GM11168 (cell line): ENCODE measurements around the gene PTPRM.

ENCODE experiments used
- in situ Hi-C: fragments of 300-500 bp; cut with MboI; formaldehyde crosslinking; loops from one replicate; pipeline ENCODE4 v1.12.0; 2022; ENCODE audit warnings: low sequenced_read_pairs; ENCODE audit not compliant: unreplicated experiment

The PTPRM gene

GRCh38 chr18:8124232-8125146 is 557.4 kb downstream of the PTPRM start:
- in situ Hi-C loops, result no loop called here

DNA sequence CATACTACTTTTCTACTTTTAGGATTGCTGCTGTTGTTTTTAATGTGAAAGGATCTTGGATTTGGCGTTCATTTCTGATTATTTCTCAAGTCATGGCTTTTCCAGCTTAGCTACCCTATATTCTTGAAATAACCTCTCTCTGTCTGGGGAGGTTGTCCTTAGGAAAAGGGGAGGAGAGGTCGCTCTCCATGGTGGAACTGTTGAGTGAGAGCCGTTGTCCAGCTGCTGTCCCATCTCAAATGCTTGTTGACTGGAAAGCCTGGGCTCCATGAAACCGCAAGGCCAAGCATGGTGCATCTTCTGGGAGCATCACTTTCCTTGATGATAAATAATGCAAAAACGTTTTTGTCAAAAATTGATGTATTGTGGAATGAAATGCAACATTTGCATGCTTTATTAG is 563.0 kb downstream of the PTPRM start:
- in situ Hi-C loops, result no loop called here

DNA sequence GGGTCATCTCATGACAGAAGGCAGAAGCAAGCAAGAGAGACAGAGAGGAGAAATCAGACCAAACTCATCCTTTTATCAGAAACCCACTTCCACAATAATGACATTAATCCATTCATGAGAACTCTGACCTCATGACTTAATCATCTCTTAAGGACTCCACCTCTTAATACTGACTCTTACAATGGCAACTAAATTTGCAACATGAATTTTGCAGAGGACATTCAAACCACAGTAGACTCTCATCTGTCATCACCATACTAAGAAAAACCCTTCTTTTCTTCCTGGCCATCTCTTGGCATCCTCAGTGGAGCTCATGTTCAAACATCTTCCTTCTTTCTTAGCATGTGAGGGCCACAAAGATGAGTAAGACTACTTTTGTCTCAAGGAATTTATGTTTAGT is 565.9 kb downstream of the PTPRM start:
- in situ Hi-C loops, result no loop called here

GRCh38 chr18:8133888-8134287 is 566.8 kb downstream of the PTPRM start:
- in situ Hi-C loops, result no loop called here

- in situ Hi-C loops, result no loop called here
These were observed 572.0 kb downstream of the PTPRM start for GRCh38 chr18:8139127-8139527.

DNA sequence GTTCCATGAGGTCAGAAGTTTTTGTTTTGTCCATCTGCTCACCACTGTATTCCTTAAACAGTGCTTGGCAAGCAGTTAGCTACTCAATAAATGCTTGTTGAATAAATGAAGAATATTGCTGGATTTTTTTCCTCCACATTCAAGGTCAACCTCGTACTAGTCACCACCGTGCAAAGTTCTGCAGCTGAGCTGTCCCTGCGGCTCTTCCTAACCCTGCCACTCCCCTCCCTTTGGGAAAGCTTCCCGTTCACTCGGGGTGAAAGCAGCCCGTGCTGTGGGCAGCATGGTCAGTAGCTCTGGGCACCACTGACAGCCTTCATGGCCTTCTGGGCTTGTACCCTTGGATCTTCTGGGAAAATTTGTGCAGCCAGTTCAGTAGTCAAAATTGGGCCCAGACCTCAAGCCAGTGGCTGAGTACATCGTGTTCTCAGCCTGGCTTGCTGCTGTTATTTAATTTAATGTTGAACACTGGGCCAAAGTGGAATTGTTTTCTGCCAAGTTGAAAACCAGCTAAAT is 572.8 kb downstream of the PTPRM start:
- in situ Hi-C loops, result no loop called here

DNA sequence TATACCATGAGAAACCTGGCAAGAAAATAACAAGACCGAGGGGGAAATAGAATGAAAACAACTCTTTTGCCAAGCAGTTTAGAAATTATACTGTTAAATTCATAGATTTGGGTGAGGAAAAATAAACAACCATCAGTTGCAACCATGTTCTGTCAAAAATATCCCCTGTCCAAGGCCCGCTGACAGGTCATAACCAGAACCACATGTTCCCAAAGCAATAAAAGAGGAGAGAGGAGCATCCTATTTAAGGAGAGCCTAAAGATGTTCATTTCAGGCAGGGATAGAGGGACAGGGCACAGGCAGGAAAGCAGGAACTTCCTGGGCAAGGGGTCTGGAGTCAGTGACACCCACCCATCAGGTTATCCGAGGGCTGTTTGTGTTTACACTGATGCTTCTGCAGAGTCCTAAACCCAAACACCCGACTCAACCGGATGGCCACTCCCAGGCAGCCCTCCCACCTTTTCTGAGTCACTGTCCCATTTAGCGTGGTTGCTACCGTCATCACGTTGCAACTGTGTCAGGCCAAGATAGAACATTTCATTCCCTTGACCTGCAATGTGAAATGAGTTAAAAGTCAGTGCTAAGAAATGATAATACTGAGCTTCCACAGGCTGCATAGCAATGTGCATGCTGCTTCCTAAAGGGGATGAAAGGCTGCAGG is 573.9 kb downstream of the PTPRM start:
- in situ Hi-C loops, result no loop called here

GRCh38 chr18:8142131-8142711 is 575.1 kb downstream of the PTPRM start:
- in situ Hi-C loops, result no loop called here

- in situ Hi-C loops, result no loop called here
These were observed 575.8 kb downstream of the PTPRM start for GRCh38 chr18:8142932-8143331.

DNA sequence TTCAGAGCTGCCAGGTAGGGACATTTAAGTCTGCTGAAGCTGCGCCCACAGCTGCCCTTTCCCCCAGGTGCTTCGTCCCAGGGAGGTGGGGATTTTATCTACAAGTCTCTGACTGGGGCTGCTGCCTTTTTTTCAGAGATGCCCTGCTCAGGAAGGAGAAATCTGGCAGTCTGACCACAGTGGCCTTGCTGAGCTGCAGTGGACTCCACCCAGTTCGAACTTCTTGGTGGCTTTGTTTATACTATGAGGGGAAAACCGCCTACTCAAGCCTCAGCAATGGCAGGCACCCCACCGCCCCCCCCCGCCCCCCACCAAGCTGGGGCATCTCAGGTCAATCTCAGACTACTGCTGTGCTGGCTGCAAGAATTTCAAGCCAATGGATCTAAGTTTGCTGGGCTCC is 584.1 kb downstream of the PTPRM start:
- in situ Hi-C loops, result no loop called here

- in situ Hi-C loops, result no loop called here
These were observed 586.9 kb downstream of the PTPRM start for GRCh38 chr18:8153887-8154583.

GRCh38 chr18:8162802-8163201 is 595.7 kb downstream of the PTPRM start:
- in situ Hi-C loops, result no loop called here

DNA sequence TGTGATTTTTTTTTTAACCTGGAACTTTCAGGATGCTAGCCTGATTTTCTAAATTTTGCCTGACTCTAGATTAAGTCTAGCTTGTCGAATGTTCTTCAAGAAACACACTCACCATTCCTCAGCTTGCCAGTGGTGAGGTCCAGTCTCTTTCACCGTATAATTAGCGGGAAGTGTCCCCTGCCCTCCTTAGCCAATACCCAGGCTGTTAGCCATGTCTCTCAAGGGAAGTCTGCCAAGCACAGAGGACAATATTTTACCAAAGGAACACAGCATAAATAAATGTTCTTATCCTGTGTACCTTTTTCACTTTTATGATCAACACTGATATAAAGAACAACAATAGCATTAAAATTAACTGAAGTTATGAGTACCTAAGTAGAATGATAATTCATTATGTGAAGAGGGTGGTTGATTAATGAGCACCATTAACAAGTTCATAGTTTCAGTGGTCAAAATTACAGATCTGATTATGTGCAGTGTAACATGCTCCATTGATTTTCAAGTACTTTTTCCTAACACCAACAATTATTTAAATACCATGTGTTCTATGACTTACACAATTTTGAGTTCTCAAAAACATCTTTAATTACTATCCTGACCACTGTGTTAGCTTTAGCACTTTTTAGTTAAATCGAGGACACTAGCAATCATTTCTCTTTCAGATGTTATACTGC is 596.3 kb downstream of the PTPRM start:
- in situ Hi-C loops, result no loop called here

GRCh38 chr18:8165095-8165494 is 598.0 kb downstream of the PTPRM start:
- in situ Hi-C loops, result no loop called here

DNA sequence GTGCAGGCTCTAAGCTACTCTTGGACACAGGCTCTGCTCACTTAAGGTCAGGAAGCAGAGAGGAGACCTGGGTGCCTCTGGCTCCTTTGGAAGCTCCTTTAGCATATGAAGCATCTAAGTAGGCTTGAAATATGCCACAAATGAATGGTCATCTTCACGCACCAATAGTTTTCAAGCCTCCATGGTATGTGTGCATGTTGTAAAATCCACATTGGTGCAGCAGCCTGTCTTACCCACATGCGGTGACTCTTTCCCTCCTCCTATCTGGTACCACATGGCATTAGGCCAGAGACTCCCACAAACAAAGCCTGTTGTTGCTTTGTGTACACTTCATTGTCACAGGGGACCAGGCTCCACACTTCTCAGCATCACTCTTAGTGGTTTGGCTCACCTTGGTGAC is 599.9 kb downstream of the PTPRM start:
- in situ Hi-C loops, result no loop called here

GRCh38 chr18:8167673-8168072 is 600.6 kb downstream of the PTPRM start:
- in situ Hi-C loops, result no loop called here

GRCh38 chr18:8169722-8170121 is 602.6 kb downstream of the PTPRM start:
- in situ Hi-C loops, result no loop called here

DNA sequence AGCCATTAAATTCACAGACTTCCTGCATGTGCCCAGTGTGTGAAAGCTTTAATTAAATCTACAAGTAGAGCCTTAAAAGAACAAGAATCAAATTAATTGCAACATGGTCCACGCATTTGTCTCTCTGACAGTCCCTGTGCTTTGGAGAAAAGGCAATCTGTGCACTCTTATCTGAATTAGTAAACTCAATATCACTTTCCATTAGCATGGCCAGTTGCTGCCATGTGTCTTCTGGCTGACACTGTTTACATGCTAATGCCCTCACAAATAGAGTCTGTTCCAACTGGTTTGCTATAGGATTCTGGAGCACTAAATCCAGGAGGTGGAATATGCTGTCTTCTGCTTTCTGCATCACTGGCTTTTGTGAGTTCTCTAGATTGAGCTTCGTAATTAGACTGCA is 607.7 kb downstream of the PTPRM start:
- in situ Hi-C loops, result no loop called here

DNA sequence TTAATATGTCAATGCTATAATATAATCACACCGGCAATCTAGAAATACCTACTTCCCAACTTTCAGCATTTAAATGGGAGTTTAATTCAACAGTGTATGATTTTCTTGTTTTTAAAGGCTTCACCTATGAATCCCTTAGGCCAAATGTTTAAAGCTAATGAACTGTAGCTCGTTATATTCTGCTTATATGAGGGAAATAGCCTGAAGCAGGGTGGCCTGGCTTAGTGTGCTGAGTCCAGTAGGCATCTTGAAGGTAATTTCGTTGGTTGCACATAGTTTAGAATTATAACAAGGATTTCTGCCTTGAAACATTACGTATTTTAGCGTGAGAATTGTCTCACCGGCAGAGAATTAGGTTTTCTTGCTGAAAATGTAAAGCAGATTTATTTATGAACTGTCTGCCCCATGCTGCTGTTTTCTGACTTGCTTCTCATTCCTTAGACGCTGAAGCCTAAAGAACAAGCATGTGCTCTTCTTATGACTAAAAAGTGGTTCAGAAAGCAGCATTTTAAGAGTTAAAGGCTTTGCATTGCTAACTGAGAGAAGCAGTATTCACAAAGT is 608.5 kb downstream of the PTPRM start:
- in situ Hi-C loops, result no loop called here

DNA sequence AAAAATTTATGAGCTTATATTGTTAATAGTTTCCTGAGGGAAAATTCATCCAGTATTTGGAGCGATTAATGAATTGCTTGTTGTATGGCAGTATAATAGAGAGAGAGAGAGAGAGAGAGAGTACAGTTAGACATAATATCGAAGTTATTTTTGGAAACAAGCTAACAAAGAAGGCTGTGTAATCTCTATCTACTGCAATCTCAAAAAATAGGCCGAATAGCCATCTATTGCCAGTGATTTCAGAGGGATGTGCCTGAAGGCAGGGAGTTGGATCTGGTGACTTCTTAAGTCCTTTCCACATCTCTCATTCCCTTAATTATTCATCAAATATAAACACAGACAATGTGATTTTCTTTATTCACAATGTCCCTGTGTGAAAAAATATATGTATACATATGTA is 609.0 kb downstream of the PTPRM start:
- in situ Hi-C loops, result no loop called here
